T-helper 2 cell (primary cell): ENCODE data around the gene MYCBPAP.

Experiments used
- DNase-seq, 5 experiments: peaks; one replicate each; pipeline versions ENCODE4 v3.0.0 to v3.0.0-alpha.2; 2012 to 2022

MYCBPAP gene

DNA sequence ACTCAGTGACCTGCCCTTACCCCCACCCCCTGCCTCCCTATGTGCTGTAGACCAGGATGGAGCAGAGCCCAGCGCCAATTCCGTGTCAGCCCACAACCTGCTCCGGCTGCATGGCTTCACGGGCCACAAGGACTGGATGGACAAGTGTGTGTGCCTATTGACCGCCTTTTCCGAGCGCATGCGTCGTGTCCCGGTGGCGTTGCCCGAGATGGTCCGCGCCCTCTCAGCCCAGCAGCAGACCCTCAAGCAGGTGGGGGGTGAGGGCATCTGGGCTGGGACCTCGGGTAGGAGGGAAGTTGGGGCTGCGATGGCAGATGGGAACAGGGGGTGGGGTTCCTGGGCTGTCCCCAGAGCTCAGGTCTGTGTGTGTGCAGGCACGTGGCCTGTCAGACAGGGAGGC, 46.0 kb downstream of the MYCBPAP start:
- DNase-seq, result no peak

GRCh38 chr17:50556803-50557202, 48.6 kb downstream of the MYCBPAP start:
- DNase-seq, result no peak

DNA sequence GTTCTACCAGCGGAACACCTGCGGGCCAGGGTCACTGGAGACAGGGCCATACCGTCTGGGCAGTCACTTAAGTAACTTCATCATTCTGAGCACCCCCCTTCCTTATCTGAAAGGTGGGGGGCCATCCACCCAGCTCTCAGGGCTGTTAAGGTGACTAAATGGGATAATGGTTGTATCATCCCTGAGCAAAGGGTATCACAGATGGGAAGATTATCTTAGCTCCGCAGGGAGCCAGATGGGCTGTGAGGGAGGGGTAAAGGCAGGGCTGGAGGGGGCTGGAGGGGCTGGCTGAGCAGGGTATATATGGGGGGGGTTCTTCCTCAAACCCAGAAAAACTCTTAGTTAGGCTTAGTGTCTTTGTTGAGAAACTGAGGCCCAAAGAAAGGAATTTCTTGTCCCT, 49.4 kb downstream of the MYCBPAP start:
- DNase-seq, result no peak

GRCh38 chr17:50558091-50558490, 49.9 kb downstream of the MYCBPAP start:
- DNase-seq, result no peak

DNA sequence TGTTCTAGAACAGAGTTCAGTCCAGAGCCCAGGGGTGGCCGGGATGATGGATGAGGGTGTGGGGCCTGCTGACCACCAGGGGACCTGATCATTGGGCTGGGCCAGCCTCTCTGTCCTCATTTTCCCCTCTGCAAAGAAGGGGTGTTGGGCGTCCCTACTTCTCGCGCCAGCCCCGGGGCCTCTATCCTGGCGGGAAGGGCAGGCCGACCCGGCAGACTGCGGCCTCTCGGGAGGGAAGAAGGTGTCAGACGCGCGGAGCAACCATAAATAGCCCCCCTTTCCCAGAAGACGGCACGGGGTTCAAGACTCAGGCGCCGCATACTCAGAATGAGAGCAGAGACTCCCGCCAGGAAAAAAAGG, 50.3 kb downstream of the MYCBPAP start:
- no peak for DNase-seq

- DNase-seq, result no peak
These were observed 50.8 kb downstream of the MYCBPAP start for GRCh38 chr17:50558941-50559614.

GRCh38 chr17:50559674-50560184, 51.5 kb downstream of the MYCBPAP start:
- no peak for DNase-seq

GRCh38 chr17:50560185-50560824, 52.1 kb downstream of the MYCBPAP start, which contains the start of gene CACNA1G:
Gene CACNA1G, plus strand, starts transcription at chr17:50560715. Its CDS starts 745 bp downstream, at chr17:50561460.
- DNase-seq, result peak; percentile 74 to 88 (median 83)

- no peak for DNase-seq
These were observed 52.9 kb downstream of the MYCBPAP start for GRCh38 chr17:50560931-50561745.

GRCh38 chr17:50561746-50562141, 53.5 kb downstream of the MYCBPAP start:
- no peak for DNase-seq

GRCh38 chr17:50562242-50563091, 54.2 kb downstream of the MYCBPAP start:
- DNase-seq, result peak in 1 of 5 experiments; percentile 38

DNA sequence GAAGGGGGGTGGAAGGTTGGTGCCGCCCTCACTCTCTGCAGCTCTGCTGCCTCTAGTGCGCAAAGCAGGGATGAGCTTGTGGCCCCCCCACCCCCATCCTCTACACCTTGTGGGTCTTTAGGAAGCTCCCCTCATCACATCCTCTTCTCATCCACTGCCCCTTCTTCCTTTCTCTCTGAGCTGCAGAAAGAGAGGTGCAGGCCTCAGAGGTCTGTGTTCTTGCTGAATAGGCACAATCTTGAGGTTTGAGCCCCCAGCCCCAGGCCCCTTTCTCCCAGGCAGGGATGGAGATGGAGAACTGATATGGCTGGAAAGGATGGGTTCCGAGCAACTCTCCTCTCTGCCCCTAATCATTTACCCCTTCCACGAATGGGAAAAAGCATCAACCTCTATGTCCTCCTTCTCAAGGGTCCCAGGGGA, 54.9 kb downstream of the MYCBPAP start:
- DNase-seq, result no peak

GRCh38 chr17:50564916-50565315, 56.7 kb downstream of the MYCBPAP start:
- DNase-seq, result peak in 1 of 5 experiments; percentile 43

DNA sequence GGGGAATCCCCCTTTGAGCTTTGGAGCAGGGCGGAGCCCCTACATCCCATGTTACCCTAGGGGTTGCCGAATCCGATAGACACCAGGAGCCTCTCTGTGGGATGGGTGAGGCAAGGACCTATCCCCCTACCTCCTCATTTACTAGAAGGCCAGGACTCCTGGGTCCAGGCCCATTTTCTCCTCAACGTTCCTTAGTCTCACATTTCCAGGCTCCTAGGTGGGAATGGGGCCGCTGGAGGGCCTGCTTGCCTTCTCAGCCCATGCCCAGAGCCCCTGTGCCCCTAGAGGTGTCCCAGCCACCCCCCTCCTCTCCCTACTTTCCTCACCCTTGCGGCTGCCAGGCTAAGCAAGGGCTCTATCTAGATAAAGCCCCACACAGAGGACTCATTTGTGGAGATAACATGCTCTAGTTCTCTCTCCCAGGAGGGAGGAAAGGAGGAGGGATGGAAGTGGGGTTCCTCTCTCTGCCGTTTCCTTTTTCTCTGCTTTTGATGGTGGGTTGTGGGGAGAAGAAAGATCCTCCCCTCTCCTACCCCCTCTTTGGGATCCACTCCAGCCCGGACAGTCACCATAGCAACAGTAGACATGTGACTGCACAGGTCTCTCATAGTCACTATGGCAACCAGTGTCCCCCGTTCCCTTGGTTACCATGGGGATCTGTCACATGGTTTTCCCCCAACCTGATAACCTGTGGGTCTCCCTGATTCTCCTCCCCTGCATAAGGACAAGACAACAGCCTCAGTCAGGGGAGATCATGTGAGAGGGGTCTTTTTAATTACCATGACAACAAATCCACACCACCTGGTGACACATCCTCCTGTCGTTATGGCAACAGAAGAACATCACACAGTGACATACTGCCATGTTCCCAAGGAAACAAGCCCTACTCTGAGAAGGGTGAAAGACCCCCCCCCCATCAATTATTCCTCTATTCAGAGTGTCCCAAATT, 57.4 kb downstream of the MYCBPAP start:
- DNase-seq, result no peak

DNA sequence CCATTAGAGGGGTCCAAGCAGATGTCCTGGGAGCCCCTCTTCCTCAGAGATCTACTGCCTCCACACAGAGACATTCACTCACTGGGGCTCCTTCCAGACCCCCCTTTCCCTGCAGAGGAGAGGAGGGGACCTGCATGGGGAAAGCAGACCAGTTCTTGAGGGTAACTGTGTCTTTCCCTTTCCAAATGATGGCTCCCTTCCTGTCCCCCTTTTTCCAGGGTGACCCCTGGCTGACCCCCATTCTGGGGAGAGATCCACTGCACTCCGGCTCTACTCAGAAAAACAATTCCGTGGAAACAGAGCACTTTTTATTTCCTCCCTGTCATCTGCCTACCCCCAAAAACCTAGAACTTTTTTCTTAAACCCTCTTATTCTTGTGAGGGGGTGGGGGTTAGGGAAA, 58.6 kb downstream of the MYCBPAP start:
- no peak for DNase-seq

DNA sequence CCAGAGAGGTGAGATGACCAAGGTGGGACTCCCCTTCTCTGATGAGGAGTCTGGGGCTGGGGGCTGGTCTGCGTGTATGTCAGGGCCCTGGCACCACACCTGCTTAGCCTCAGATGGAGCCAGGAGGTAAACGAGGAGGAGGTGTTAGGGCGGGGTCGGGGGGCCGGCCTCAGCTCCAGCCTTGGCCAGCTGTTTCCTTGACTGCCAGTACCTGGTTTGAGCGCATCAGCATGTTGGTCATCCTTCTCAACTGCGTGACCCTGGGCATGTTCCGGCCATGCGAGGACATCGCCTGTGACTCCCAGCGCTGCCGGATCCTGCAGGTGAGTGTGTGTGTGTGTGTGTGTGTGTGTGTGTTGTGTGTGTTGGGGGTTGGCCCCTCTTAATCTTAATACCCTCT, 60.4 kb downstream of the MYCBPAP start:
- DNase-seq, result no peak

- no peak for DNase-seq
These were observed 61.4 kb downstream of the MYCBPAP start for GRCh38 chr17:50569592-50569991.

DNA sequence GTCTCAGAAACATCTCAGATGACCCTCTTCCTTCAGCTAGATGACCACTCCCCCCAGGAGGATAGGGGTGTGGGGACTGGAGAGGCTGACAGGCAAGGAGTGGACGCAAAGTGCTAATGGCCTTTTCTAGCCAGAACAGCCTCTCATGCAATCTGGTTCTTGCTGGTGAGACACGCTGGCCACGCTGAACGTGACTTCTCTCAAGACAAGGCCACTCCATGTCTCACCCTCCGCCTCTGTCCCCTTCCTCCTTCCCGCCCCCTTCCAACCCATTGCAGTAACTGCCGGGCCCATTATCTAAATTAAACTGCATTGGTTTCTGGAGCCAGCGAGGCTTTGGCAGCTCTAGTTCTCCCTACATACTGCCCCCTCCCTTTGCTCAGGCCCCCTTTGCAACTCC, 61.8 kb downstream of the MYCBPAP start:
- DNase-seq, result no peak

DNA sequence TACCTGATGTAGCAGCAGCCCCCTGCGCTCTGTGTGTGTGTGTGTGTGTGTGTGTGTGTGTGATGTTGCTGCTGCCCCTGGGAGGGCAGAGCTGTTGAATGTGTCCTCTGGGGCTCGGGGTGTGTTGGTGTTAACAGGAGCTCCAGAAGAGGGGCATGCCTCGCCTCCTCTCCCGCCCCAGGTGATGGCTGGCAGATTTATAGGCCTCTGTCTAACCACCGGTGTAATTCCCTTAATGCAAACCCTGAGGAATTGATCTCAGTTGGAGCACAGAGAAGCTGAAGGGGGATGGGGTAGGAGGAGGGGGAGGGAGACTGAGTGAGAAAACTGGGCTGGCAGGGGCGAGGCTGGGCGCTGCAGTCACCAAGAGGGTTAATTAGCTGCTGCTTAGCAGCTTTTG, 62.3 kb downstream of the MYCBPAP start:
- no peak for DNase-seq

DNA sequence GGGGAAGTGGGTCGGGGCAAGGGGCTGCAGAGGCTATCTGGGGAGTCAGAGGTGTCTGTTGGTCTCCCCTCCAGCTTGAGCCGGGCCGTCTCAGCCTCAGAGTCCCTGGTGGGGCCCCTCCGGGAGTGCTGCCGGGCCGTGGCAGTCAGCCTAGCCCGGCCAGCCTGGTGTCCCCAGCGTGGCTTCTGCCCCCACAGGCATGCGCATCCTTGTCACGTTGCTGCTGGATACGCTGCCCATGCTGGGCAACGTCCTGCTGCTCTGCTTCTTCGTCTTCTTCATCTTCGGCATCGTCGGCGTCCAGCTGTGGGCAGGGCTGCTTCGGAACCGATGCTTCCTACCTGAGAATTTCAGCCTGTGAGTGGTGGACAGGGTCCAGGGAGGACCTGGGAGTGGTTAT, 63.4 kb downstream of the MYCBPAP start:
- no peak for DNase-seq

GRCh38 chr17:50572541-50572940, 64.3 kb downstream of the MYCBPAP start:
- no peak for DNase-seq
